Ovary (tissue), 3 donors: ENCODE measurements around the gene TLN1.

Experiments
- POLR2A ChIP-seq: fragments of 450-650 bp; IDR thresholded peaks from one replicate; pipeline ENCODE4 v1.6.1; 2017; ENCODE audit warnings: antibody characterized with exemption, mild to moderate bottlenecking, moderate library complexity
- TF ChIP-seq, protein P1 (sequence below), 3 donors: fragments of 450-650 bp in 2 of 3; fragments of 200-600 bp in 1 of 3; IDR thresholded peaks; one replicate each; pipeline versions ENCODE4 v1.5.1 to v1.8.0; 2016 to 2022; ENCODE audit warnings: antibody characterized with exemption in 3 of 3, mild to moderate bottlenecking in 1 of 3
- donor health status: DM: no; HTN: no; CAD: no.

DNA sequence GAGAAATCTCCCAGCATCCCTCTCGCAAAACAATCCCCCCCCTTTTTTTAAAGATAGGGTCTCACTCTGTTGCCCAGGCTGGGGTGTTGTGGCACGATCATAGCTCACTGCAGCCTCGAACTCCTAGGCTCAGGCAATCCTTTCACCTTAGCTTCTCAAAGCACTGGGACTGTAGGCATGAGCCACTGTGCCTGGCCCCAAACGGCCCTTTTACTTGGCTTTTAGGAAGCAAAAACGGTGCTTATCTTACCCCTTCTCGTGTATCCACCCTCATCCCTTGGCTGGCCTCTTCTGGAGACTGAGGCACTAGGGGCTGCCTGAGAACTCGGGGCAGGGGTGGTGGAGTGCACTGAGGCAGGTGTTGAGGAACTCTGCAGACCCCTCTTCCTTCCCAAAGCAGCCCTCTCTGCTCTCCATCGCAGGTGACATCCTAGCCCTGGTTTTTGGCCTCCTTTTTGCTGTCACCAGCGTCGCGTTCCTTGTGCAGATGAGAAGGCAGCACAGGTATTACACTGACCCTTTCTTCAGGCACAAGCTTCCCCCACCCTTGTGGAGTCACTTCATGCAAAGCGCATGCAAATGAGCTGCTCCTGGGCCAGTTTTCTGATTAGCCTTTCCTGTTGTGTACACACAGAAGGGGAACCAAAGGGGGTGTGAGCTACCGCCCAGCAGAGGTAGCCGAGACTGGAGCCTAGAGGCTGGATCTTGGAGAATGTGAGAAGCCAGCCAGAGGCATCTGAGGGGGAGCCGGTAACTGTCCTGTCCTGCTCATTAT, 51.5 kb downstream of the TLN1 start:
- TF ChIP-seq, protein P1, sequence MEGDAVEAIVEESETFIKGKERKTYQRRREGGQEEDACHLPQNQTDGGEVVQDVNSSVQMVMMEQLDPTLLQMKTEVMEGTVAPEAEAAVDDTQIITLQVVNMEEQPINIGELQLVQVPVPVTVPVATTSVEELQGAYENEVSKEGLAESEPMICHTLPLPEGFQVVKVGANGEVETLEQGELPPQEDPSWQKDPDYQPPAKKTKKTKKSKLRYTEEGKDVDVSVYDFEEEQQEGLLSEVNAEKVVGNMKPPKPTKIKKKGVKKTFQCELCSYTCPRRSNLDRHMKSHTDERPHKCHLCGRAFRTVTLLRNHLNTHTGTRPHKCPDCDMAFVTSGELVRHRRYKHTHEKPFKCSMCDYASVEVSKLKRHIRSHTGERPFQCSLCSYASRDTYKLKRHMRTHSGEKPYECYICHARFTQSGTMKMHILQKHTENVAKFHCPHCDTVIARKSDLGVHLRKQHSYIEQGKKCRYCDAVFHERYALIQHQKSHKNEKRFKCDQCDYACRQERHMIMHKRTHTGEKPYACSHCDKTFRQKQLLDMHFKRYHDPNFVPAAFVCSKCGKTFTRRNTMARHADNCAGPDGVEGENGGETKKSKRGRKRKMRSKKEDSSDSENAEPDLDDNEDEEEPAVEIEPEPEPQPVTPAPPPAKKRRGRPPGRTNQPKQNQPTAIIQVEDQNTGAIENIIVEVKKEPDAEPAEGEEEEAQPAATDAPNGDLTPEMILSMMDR (IDR thresholded peaks at IDR 0.05): no peak
- no peak for TF ChIP-seq POLR2A
